NK-92 (cell line): ENCODE data around the gene ZNRF3.
"Not testable (repeated sequence)": the region's sequence is repeated elsewhere in the genome, so short reads cannot be mapped to it uniquely, and the experiment has no call there.

Source experiments
- DNase-seq: peaks from one replicate; lab custom pipeline; 2025; ENCODE audit not compliant: unreplicated experiment; lab: John Stamatoyannopoulos, UW

Gene ZNRF3

DNA sequence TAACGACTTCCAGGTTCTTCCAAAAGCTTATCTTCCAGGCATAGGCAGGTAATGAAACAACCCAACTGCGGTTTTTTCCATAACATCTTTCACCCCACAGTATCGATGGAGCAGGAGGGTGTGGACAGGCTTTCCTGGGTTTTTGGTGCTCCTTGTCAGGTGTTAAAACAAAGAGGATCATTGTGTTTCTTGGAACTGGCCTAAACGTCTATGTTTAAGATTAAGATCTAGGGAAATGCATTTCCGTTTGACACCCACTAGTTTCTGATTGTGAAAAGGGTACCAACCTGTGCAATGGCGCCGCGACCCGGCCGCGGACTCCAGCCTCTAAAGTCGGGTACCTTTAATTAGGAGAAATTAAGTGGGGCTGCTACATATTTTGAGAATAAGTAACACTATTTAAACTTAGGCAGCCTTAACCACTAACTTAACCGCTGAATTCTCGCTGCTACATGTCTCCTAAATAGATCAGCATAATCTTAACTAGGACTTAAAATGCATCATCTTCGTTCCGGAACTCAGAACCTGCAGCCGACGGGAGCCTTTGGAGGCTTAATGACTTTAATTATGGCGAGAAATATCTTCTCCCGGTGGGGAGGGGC, 146.7 kb downstream of the ZNRF3 start:
- DNase-seq: no peak

DNA sequence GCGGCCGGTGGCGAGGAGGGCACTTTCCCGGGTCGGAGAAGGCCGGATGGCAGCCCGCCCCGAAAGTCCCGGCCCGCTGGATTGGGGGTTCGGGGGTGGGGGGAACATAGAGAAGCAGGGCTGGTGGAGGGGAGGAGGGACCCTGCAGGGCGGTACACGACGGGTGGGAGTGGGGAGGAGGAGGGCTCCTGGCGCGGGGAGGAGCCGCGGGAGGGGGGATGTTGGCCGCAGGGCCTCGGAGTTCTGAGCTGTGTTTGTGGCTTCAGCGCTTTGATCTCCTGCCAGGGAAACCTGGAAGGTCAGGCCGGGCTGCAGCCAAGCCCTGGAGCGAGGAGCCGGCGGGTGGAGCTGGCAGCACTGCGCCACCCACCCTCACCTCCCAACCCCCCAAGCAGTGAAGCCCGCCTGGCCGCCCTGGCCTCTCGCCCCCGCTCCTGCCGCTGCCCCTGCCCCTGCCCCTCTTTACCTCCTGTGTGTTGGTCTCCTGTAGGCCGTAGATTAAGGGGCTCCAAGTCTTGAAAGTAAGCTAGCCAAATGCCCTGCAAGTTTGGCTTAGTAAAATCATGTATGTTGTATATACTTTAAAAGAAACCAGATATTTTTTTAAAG, 147.3 kb downstream of the ZNRF3 start:
- no peak for DNase-seq

DNA sequence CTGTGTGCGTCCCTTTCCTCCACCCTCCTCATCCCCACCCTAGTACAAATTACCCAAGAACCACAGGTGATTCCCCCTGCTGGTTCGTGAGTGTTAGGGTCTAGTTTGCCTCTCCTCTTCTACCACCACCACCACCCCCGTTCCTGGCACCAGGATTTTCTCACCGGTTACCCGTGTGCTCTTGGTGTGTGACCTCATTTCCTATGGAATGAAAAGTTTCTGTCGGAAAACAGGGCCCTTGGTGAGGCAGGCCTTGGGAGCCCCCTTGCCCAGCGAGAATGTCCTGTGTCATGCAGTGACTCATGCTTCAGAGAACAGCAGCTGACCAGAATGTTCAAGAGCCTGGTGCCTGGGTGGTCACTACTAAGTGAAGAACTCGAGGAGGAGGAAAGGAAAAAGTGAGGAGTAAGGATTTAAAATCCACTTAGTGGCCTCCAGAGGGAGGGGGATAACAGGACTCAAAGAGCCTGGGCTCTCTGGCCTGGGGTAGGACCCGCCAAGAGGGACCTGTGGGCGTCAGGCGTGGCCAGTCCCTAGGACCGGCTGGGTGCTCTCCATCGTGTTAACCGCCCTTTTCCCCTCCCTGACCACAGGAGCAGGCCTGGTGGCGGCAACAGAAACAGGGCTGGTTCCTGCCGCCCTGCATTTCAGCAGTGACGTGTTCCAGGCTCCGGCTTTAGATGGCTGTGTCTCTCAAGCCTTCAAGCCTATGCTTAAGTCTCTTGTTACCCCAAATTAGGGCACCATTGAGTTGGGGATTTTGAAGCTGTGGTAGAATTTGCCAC, 148.0 kb downstream of the ZNRF3 start:
- DNase-seq: no peak

- DNase-seq: no peak
These were observed 148.7 kb downstream of the ZNRF3 start for GRCh38 chr22:29032014-29032475.

DNA sequence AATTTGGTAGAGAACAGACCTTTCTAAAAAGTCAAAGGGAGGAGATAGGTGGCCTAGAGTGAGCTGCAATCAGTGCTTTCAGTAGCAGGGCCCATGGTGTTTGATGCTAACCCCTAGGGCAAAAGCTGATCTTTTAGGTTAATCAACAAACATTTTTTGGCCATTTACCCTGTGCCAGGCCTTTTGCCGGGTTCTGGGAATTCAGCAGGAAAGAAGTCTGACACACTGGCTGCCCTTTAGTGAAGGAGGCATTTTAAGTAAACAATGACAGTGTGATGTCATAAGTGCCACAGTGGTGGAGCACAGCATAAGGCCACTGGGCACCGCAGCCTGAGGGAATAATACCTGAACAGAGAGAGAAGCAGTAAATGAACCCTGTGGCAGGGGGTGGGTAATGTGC, 149.2 kb downstream of the ZNRF3 start:
- DNase-seq: no peak

DNA sequence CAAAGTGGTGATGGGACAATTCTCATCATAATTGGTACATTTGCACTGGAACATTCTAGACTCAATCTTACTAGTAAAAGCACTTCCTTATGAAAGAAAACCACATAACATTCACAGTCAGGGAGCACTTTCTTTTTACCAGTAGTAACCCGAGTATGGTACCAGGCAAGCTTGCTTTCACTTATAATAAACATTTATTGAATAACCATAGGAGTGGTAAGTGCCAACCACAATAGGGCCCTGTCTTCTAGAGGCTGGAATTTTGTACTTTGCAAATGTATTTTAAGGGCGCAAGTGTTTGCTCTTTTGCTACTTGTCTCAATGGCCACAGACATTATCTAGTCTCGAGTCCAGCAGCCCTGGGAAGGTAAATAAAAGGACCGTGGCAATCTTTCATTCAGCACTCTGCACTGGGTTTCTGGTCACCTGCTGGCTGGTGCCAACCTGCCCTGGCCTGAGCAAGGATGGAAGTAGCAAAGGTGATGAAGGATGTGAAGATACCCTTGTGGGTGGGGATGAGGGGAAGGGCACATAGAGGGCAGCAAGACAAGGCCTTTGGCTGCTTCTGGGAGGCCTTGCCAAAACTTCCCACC, 154.1 kb downstream of the ZNRF3 start:
- DNase-seq: no peak

DNA sequence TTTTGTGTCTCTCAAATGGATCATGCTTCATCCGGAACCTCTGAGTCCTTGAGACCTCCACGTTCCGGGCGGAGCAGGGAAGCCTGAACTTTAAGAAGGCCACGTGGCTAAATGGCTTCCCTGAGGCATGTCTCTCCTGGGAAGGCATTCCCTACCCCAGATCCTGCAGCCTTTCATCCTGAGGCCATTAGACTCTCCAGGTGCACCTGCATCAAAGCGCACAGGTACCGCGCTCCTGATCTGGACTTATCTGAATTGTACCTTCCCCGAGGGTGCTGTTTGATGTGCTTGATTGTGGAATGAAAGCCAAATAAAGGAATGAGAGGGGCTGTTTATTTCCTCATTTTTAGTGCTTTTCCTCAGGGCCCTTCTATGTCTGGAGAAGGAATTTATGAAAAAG, 155.8 kb downstream of the ZNRF3 start:
- DNase-seq: no peak

- DNase-seq: not testable (repeated sequence)
These were observed 156.3 kb downstream of the ZNRF3 start for GRCh38 chr22:29039684-29040083.

DNA sequence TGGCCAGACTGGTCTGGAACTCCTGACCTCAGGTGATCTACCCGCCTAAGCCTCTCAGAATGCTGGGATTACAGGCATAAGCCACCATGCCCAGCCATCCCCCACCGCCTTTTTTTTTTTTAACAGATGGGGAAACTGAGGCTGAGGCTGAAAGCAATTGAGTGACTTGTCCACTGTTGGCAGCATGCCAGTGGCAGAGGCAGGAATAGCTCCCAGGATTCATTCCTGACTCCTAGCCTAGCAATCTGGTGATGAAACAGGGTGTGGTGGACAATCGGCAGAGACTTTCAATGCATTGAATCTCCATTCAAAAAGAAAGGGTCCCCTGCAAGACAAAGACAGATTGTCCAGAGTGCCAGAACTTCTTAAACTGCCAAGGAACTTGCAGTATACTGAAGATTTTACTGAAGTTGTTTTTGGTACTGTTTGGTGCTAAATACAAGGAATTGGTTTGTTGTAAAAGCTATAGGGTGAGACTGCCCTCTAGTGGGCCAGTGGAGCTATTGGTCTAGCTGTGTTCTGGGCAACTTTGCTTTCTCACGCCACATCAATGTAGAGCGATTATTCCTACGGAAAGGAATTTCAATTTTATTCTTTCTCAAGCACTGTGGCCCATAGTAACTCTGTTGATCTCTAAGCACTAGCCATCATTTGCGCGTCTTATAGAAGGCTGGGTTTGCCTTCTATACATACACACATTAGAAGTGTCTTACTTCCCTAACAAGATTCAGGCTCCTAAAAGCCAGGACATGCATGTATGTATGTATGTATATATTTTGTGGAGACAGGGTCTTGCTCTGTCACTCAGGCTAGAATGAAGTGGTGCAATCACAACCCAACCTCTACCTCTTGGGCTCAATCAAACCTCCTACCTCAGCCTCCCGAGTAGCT, 157.3 kb downstream of the ZNRF3 start:
- no peak for DNase-seq

DNA sequence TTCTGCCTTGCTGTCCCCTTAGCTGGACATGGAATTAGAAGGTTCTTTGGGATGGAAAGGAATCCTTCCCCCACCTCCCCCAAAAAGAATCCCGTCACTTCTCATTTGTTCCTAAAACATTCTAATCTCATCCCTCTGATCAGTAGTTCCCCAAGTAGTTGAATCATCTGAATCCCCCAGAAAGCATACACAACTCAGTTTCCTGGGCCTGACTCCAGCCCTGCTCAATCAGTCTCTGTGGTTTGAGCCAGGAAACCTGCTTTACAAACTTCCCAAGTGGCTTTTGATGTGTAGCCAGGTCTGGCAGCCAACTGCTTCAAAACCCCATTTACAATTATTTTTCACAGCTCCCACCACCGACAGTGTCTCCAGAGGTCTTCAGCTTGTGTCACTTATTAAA, 158.0 kb downstream of the ZNRF3 start:
- DNase-seq: no peak

- no peak for DNase-seq
These were observed 160.7 kb downstream of the ZNRF3 start for GRCh38 chr22:29043906-29044575.

DNA sequence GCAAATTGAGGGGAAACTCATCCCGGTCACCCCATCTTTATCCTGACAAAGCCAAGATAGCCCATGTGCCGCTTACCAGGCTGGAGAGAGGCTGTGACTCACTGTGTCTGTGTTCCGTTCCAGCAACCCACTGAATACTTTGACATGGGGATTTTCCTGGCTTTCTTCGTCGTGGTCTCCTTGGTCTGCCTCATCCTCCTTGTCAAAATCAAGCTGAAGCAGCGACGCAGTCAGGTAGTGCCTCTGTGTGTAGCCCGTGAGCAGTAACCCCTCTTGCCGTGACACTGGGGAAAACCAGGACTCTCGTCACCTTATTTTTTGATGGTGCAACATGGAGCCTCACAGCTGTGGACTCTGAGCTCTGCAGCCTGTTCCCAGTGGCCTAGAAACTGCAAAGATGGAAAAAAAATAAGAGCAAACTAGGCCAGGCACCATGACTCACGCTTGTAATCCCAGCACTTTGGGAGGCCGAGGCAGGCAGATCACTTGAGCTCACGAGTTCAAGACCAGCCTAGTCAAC, 161.3 kb downstream of the ZNRF3 start:
- no peak for DNase-seq

- no peak for DNase-seq
These were observed 165.7 kb downstream of the ZNRF3 start for GRCh38 chr22:29048822-29049654.

DNA sequence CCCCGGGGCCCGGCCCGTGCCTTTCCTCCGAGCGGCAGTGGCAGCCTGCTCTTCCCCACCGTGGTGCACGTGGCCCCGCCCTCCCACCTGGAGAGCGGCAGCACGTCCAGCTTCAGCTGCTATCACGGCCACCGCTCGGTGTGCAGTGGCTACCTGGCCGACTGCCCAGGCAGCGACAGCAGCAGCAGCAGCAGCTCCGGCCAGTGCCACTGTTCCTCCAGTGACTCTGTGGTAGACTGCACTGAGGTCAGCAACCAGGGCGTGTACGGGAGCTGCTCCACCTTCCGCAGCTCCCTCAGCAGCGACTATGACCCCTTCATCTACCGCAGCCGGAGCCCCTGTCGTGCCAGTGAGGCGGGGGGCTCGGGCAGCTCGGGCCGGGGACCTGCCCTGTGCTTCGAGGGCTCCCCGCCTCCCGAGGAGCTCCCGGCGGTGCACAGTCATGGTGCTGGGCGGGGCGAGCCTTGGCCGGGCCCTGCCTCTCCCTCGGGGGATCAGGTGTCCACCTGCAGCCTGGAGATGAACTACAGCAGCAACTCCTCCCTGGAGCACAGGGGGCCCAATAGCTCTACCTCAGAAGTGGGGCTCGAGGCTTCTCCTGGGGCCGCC, 166.4 kb downstream of the ZNRF3 start:
- no peak for DNase-seq

DNA sequence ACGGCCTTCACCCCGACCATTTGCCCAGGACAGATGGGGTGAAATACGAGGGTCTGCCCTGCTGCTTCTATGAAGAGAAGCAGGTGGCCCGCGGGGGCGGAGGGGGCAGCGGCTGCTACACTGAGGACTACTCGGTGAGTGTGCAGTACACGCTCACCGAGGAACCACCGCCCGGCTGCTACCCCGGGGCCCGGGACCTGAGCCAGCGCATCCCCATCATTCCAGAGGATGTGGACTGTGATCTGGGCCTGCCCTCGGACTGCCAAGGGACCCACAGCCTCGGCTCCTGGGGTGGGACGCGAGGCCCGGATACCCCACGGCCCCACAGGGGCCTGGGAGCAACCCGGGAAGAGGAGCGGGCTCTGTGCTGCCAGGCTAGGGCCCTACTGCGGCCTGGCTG, 167.1 kb downstream of the ZNRF3 start:
- no peak for DNase-seq

GRCh38 chr22:29053048-29053702, 169.8 kb downstream of the ZNRF3 start:
- DNase-seq: no peak

- no peak for DNase-seq
These were observed 170.9 kb downstream of the ZNRF3 start for GRCh38 chr22:29054251-29054767.

DNA sequence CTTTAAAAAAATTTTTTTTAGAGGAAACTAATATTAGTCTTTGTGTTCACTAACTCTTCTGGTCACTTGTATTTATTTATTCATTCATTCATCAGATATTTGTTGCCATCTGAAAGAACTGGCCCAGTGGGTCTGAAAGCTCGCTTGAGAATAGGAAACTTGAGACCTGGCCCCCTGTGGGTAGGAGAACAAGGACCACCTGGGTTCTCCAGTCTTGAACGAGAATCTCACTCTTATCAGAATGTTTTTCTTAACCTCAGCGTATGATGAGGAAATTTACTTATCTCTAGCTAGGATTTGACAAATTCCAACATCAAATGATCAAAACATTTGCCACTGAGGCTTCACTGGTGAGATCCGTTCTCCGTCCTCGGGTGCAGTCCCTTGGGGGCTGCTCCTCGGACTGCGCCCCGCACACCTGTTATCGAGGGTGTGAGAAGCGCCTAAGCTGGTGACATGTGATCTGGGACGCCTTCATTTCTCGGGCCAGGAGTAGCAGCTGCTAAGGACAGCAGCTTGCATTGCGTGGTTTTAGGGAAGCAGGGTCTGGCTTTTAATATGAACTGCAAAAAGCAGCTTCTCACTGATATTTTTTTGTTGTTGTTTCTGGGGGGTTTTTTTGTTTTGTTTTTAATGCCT, 171.9 kb downstream of the ZNRF3 start:
- DNase-seq: no peak
